MM.1S (cell line): ENCODE measurements around the gene SLC38A10.

Experiments used
- DNase-seq: peaks from one replicate; pipeline ENCODE4 v3.0.0-alpha.2; 2015
- H2AFZ ChIP-seq: fragments of 300-600 bp; sonication (generic); 2 replicates; pipeline ENCODE4 v1.6.0; 2016; ENCODE audit warnings: antibody characterized with exemption, low read length
- H3F3A ChIP-seq: fragments of 300-600 bp; sonication (generic); 2 replicates; pipeline ENCODE4 v1.6.1; 2016; ENCODE audit warnings: mild to moderate bottlenecking, antibody characterized with exemption, low read length, moderate library complexity, mixed read lengths; ENCODE audit not compliant: insufficient read depth
- H3K27ac ChIP-seq: fragments of 300-600 bp; sonication (generic); 2 replicates; pipeline ENCODE4 v1.5.1; 2016; ENCODE audit warnings: mild to moderate bottlenecking, low read length
- H3K27me3 ChIP-seq: fragments of 300-600 bp; sonication (generic); replicated peaks from 2 replicates; pipeline ENCODE4 v1.6.0; 2016; ENCODE audit warnings: low read length; ENCODE audit not compliant: insufficient read depth
- H3K36me3 ChIP-seq: fragments of 300-600 bp; sonication (generic); replicated peaks from 2 replicates; pipeline ENCODE4 v1.6.1; 2016; ENCODE audit warnings: mild to moderate bottlenecking, low read length, mixed read lengths; ENCODE audit not compliant: insufficient read depth
- H3K4me1 ChIP-seq: fragments of 300-600 bp; sonication (generic); 2 replicates; pipeline ENCODE4 v1.6.1; 2016; ENCODE audit warnings: low read length, mixed read lengths
- H3K4me2 ChIP-seq: fragments of 300-600 bp; sonication (generic); 2 replicates; pipeline ENCODE4 v1.6.0; 2016; ENCODE audit warnings: low read depth, low read length
- H3K4me3 ChIP-seq: fragments of 300-600 bp; sonication (generic); 2 replicates; pipeline ENCODE4 v1.5.1; 2016; ENCODE audit warnings: low read length, mixed read lengths
- H3K79me2 ChIP-seq: fragments of 300-600 bp; sonication (generic); 2 replicates; pipeline ENCODE4 v1.6.1; 2016; ENCODE audit warnings: mixed run types, low read length, mixed read lengths
- H3K9ac ChIP-seq: fragments of 300-600 bp; sonication (generic); 2 replicates; pipeline ENCODE4 v1.6.1; 2016; ENCODE audit warnings: low read length, mixed read lengths
- H3K9me2 ChIP-seq: fragments of 300-600 bp; sonication (generic); replicated peaks from 2 replicates; pipeline ENCODE4 v1.6.1; 2016; ENCODE audit warnings: mild to moderate bottlenecking, low read length, mixed read lengths; ENCODE audit not compliant: insufficient read depth
- H3K9me3 ChIP-seq: fragments of 300-600 bp; sonication (generic); replicated peaks from 2 replicates; pipeline ENCODE4 v1.6.1; 2016; ENCODE audit warnings: mild to moderate bottlenecking, low read length, mixed read lengths; ENCODE audit not compliant: insufficient read depth
- H4K20me1 ChIP-seq: fragments of 300-600 bp; sonication (generic); 2 replicates; pipeline ENCODE4 v1.6.1; 2016; ENCODE audit warnings: mild to moderate bottlenecking, low read length, moderate library complexity, mixed read lengths; ENCODE audit not compliant: insufficient read depth
- EZH2 ChIP-seq: fragments of 300-600 bp; sonication (generic); optimal IDR thresholded peaks from 2 replicates; pipeline ENCODE3; 2017; ENCODE audit warnings: low read depth, mild to moderate bottlenecking, antibody characterized with exemption, low read length, mixed read lengths
- EZH2phosphoT487 ChIP-seq: fragments of 300-600 bp; sonication (generic); IDR thresholded peaks from 2 replicates; pipeline ENCODE4 v1.6.1; 2018; ENCODE audit warnings: antibody characterized with exemption, low read length
- TF ChIP-seq, protein P1 (sequence below): fragments of 300-600 bp; sonication (generic); IDR thresholded peaks from 2 replicates; pipeline ENCODE4 v1.5.1; 2016; ENCODE audit warnings: antibody characterized with exemption, low read length, mixed read lengths

Gene SLC38A10

DNA sequence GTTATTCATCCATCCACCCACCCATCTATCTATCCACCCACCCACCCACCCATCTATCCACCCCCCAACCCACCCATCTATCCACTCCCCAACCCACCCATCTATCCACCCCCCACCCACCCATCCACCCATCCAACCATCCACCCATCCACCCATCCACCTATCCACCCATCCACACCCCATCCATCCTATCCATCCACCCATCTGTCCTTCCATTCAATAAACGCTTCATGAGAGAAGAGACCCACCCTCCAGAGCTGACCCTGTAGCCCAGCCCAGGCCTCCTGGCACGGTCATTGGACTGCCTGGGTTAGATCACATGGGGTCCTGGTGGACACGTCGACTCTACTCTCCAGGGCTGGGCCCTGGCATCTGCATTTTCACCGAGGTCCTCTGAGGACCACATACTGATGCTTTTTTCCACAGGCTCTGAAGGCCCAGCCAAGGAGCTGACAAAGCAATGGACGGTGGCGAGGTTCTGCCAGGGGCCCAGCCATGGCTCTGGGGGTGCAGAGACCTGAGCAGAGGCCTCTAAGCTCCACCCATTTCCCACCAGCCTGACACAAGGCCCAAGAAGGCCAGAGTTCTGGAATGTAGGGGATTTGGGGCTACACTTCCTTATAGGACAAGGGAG lies 41.3 kb upstream of the SLC38A10 start:
- H3K27me3 ChIP-seq, result peaks cover 90% of the 10 kb centered on the region
- no peak overlapping the region for H3K9ac ChIP-seq
- H3K4me1 ChIP-seq, result no peaks in the 10 kb centered on the region
- no peak overlapping the region for H3K27ac ChIP-seq
- H3K9me3 ChIP-seq, result no peaks in the 10 kb centered on the region
- no peaks in the 10 kb centered on the region for H3K36me3 ChIP-seq
- TF ChIP-seq EZH2phosphoT487 (no peak), EZH2 (no peak)
- TF ChIP-seq, protein P1, sequence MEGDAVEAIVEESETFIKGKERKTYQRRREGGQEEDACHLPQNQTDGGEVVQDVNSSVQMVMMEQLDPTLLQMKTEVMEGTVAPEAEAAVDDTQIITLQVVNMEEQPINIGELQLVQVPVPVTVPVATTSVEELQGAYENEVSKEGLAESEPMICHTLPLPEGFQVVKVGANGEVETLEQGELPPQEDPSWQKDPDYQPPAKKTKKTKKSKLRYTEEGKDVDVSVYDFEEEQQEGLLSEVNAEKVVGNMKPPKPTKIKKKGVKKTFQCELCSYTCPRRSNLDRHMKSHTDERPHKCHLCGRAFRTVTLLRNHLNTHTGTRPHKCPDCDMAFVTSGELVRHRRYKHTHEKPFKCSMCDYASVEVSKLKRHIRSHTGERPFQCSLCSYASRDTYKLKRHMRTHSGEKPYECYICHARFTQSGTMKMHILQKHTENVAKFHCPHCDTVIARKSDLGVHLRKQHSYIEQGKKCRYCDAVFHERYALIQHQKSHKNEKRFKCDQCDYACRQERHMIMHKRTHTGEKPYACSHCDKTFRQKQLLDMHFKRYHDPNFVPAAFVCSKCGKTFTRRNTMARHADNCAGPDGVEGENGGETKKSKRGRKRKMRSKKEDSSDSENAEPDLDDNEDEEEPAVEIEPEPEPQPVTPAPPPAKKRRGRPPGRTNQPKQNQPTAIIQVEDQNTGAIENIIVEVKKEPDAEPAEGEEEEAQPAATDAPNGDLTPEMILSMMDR, result no peak
- H3K9me2 ChIP-seq, result no peaks in the 10 kb centered on the region
- H2AFZ ChIP-seq, result no peak overlapping the region
- DNase-seq, result no peak
- no peaks in the 10 kb centered on the region for H3F3A ChIP-seq
- no peak overlapping the region for H3K4me2 ChIP-seq
- no peaks in the 10 kb centered on the region for H3K79me2 ChIP-seq
- no peak overlapping the region for H3K4me3 ChIP-seq
- H4K20me1 ChIP-seq, result no peaks in the 10 kb centered on the region

DNA sequence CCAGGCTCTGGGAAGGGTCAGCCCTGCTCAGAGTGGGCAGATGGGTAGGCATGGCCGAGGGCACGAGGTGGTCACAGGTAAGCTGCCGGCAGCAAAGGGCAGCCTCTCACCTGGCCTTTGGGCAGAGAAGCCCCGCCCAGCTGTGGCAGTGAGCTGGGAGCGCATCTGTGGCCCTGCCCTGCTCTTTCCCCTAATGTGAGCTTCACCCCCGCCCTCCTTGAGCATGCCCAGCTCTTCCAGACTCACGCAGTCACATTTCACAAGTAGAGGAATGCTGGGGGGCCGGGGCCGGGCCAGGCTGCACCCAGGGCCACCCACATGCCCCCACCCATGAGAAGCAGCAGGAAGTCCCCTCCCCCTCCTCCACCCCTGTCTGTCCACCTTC lies 40.7 kb upstream of the SLC38A10 start:
- TF ChIP-seq, protein P1, result no peak
- no peak for TF ChIP-seq EZH2phosphoT487
- no peak for TF ChIP-seq EZH2
- H3K4me1 ChIP-seq, result no peaks in the 10 kb centered on the region
- H2AFZ ChIP-seq, result no peak overlapping the region
- no peaks in the 10 kb centered on the region for H3K9me2 ChIP-seq
- H3K79me2 ChIP-seq, result no peaks in the 10 kb centered on the region
- no peak overlapping the region for H3K4me2 ChIP-seq
- H4K20me1 ChIP-seq, result no peaks in the 10 kb centered on the region
- H3K9ac ChIP-seq, result no peak overlapping the region
- no peaks in the 10 kb centered on the region for H3K9me3 ChIP-seq
- no peak overlapping the region for H3K27ac ChIP-seq
- DNase-seq, result no peak
- H3K36me3 ChIP-seq, result no peaks in the 10 kb centered on the region
- H3K27me3 ChIP-seq, result peaks cover 95% of the 10 kb centered on the region
- no peak overlapping the region for H3K4me3 ChIP-seq
- no peaks in the 10 kb centered on the region for H3F3A ChIP-seq

DNA sequence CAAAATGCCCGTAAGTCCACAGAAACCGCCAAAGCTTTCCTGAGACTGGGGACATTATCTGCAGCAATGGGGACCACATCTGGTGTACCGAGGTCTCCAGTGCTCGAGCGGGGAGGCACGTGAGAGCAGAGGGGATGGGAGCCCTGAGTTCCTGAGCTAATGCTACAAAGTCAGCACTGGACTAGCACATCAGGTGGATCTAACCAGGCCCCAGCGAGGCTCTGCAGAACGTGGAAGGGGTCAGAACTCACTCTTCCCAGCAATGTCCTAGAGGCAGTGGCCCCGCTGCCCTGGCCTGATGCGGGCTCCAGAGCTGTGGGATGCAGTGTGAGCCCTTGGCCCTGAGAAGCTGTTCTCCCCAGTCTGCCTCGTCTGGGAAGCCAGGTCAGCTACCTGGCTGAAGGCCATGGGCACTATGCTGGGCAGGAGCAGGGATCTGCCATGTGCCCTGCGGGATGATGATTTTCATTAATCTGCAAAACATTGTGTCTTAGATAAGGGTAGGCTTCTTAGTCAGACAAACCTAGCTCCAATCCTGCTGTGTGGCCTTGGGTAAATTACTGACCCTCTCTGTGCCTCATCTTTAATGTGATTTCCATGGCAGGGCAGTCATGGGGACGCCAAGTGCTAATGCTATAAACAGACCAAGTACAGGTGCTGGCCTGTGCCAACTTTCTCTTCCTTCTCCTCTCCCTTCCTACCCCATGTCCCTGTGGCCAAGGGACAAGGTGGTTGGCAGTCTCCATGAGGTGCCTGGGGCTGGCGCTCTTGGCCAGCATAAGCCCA lies 40.1 kb upstream of the SLC38A10 start:
- no peak overlapping the region for H3K4me2 ChIP-seq
- H3K4me3 ChIP-seq, result no peak overlapping the region
- H3K27ac ChIP-seq, result no peak overlapping the region
- H3K9me3 ChIP-seq, result no peaks in the 10 kb centered on the region
- H4K20me1 ChIP-seq, result no peaks in the 10 kb centered on the region
- no peaks in the 10 kb centered on the region for H3K36me3 ChIP-seq
- H3K4me1 ChIP-seq, result peaks cover 1% of the 10 kb centered on the region
- no peaks in the 10 kb centered on the region for H3K9me2 ChIP-seq
- DNase-seq, result no peak
- H3F3A ChIP-seq, result no peaks in the 10 kb centered on the region
- TF ChIP-seq EZH2 (no peak), EZH2phosphoT487 (no peak)
- TF ChIP-seq, protein P1, result no peak
- H3K27me3 ChIP-seq, result peaks cover 92% of the 10 kb centered on the region
- no peak overlapping the region for H3K9ac ChIP-seq
- H3K79me2 ChIP-seq, result no peaks in the 10 kb centered on the region
- no peak overlapping the region for H2AFZ ChIP-seq
